GM12878 (cell line): Measurements from ENCODE around the gene PFN2. TPM values are rescaled to one million over a fixed set of nuclear protein-coding genes. Genes with fewer than 3 reads are reported as not detected.

Source experiments
- ATAC-seq: fragments of 200-7000 bp; cut with Tn5 transposase; 3 replicates; pipeline ENCODE4 v1.9.1; 2020; ENCODE audit warnings: mild to moderate bottlenecking, moderate library complexity
- BruUV-seq: library from RNA; stranded (reverse); fragments of 400-500 nt; replicated peaks from 2 replicates; lab custom pipeline; 2021; lab: Mats Ljungman, UMichigan
- CTCF ChIA-PET: fragments of 300-600 bp; sonication (Branson Sonifier 250); formaldehyde crosslinking; extraction: SDS; loops from one replicate; lab custom pipeline; 2021; ENCODE audit warnings: inconsistent platforms; lab: Yijun Ruan, JAX
- POLR2A ChIA-PET: fragments of 350-600 bp; formaldehyde crosslinking; extraction: SDS; loops from one replicate; lab custom pipeline; 2021; ENCODE audit warnings: inconsistent platforms; lab: Charles Lee
- RAD21 ChIA-PET: fragments of 300-600 bp; sonication (Branson Sonifier 250); formaldehyde crosslinking; loops from one replicate; lab custom pipeline; 2023; ENCODE audit warnings: antibody characterized with exemption; ENCODE audit not compliant: unreplicated experiment; lab: Charles Lee
- SMC1A ChIA-PET: fragments of 300-600 bp; sonication (Branson Sonifier 250); formaldehyde crosslinking; loops from one replicate; lab custom pipeline; 2023; ENCODE audit not compliant: unreplicated experiment, uncharacterized antibody; lab: Charles Lee
- DNase-seq: peaks from one replicate; pipeline ENCODE4 v3.0.0-alpha.2; 2011; ENCODE audit warnings: low read depth, low spot score
- FAIRE-seq: peaks from 3 replicates; lab custom pipeline; 2011; peaks lifted over from hg19 to GRCh38; lab: Jason Lieb, UNC
- H2AFZ ChIP-seq: 2 replicates; pipeline ENCODE4 v1.6.0; 2011; ENCODE audit warnings: low read depth, low read length, control low read depth; ENCODE audit not compliant: control insufficient read depth
- H3K27ac ChIP-seq: 2 replicates; pipeline ENCODE4 v1.5.1; 2011; ENCODE audit warnings: control low read depth; ENCODE audit not compliant: control insufficient read depth, insufficient read depth
- H3K27me3 ChIP-seq, 2 experiments: replicated peaks in 1 of 2; 2 replicates each; pipeline versions ENCODE4 v1.6.0 to v1.6.1; 2011; ENCODE audit warnings: low read length in 1 of 2; ENCODE audit not compliant: control insufficient read depth in 2 of 2, insufficient read depth in 2 of 2
- H3K36me3 ChIP-seq, 2 experiments: 2 replicates each; pipeline ENCODE4 v1.5.1; 2011; ENCODE audit warnings: low read length in 1 of 2; ENCODE audit not compliant: control insufficient read depth in 2 of 2, insufficient read depth in 2 of 2
- H3K4me1 ChIP-seq: 2 replicates; pipeline ENCODE4 v1.6.1; 2011; ENCODE audit warnings: mild to moderate bottlenecking, low read length, moderate library complexity, mixed read lengths; ENCODE audit not compliant: control insufficient read depth, insufficient read depth
- H3K4me2 ChIP-seq: 2 replicates; pipeline ENCODE4 v1.6.0; 2011; ENCODE audit warnings: control low read depth; ENCODE audit not compliant: control insufficient read depth, insufficient read depth
- H3K4me3 ChIP-seq: fragments of 200-600 bp; sonication (generic); 2 replicates; pipeline ENCODE4 v1.5.1; 2016
- H3K79me2 ChIP-seq: 2 replicates; pipeline ENCODE4 v1.6.0; 2011; ENCODE audit warnings: low read length; ENCODE audit not compliant: control insufficient read depth, insufficient read depth
- H3K9ac ChIP-seq: 2 replicates; pipeline ENCODE4 v1.8.0; 2011; ENCODE audit warnings: low read length, control low read depth, mixed read lengths; ENCODE audit not compliant: control insufficient read depth, insufficient read depth
- H3K9me3 ChIP-seq: replicated peaks from 3 replicates; pipeline ENCODE4 v1.5.1; 2011; ENCODE audit warnings: mild to moderate bottlenecking, low read length; ENCODE audit not compliant: control insufficient read depth, insufficient read depth
- H4K20me1 ChIP-seq: 2 replicates; pipeline ENCODE4 v1.6.0; 2011; ENCODE audit not compliant: control insufficient read depth, insufficient read depth
- CBX5 ChIP-seq: sonication (generic); IDR thresholded peaks from 2 replicates; pipeline ENCODE4 v1.6.1; 2016; ENCODE audit warnings: low read depth, moderate library complexity, mild to moderate bottlenecking, inconsistent platforms
- ETV6 ChIP-seq, 2 experiments: fragments of 450-650 bp in 1 of 2; IDR thresholded peaks in 1 of 2; conservative IDR thresholded peaks in 1 of 2; 2 replicates each; pipeline ENCODE4 v1.6.1; 2014; ENCODE audit warnings: antibody characterized with exemption in 1 of 2, borderline replicate concordance in 1 of 2, low read depth in 1 of 2, mild to moderate bottlenecking in 1 of 2, moderate library complexity in 1 of 2
- HCFC1 ChIP-seq: fragments of 150-350 bp; IDR thresholded peaks from 2 replicates; pipeline ENCODE4 v1.6.1; 2014; ENCODE audit warnings: low read length
- HDAC2 ChIP-seq: fragments of 200-600 bp; sonication (generic); IDR thresholded peaks from 2 replicates; pipeline ENCODE4 v1.6.1; 2017
- JUND ChIP-seq: IDR thresholded peaks from 2 replicates; pipeline ENCODE4 v1.6.1; 2012; ENCODE audit warnings: low read depth, mild to moderate bottlenecking, low read length, improper control_type of control experiment, moderate library complexity
- NFIC ChIP-seq: IDR thresholded peaks from 2 replicates; pipeline ENCODE4 v1.6.1; 2012; ENCODE audit warnings: low read depth, mild to moderate bottlenecking, inconsistent platforms, low read length, moderate library complexity
- NFYA ChIP-seq: IDR thresholded peaks from 2 replicates; pipeline ENCODE4 v1.6.1; 2011; ENCODE audit warnings: low read depth, mild to moderate bottlenecking, low read length, improper control_type of control experiment, borderline replicate concordance
- PAX8 ChIP-seq: fragments of 450-650 bp; IDR thresholded peaks from 2 replicates; pipeline ENCODE4 v1.6.1; 2017; ENCODE audit warnings: mild to moderate bottlenecking, moderate library complexity
- TCF3 ChIP-seq: IDR thresholded peaks from 2 replicates; pipeline ENCODE4 v1.6.1; 2012; ENCODE audit warnings: low read depth, mild to moderate bottlenecking, low read length, borderline replicate concordance; ENCODE audit not compliant: insufficient read depth
- ZSCAN29 ChIP-seq: fragments of 450-650 bp; IDR thresholded peaks from 2 replicates; pipeline ENCODE4 v1.6.1; 2017; ENCODE audit warnings: mild to moderate bottlenecking, moderate library complexity
- whole genome bisulfite sequencing: methylation state at CpG from one replicate; pipeline ENCODE4 v1.1.6; 2016; ENCODE audit warnings: low lambda C conversion rate; ENCODE audit not compliant: insufficient replicate concordance, insufficient coverage; ENCODE audit errors: missing lambda C conversion rate; 5-methylcytosine and 5-hydroxymethylcytosine counted together
- in situ Hi-C: fragments of 300-500 bp; cut with MboI; formaldehyde crosslinking; loops from 9 replicates; pipeline ENCODE4 v1.14.3; 2018; ENCODE audit warnings: mixed read lengths
- intact Hi-C: fragments of 100-400 bp; cut with micrococcal nuclease; formaldehyde crosslinking; loops from one replicate; pipeline ENCODE4 v1.14.2; 2022; ENCODE audit not compliant: unreplicated experiment
- polyA plus RNA-seq, 11 experiments: library from polyadenylated mRNA; depleted of rRNA in 4 of 11; unstranded in 6 of 11; stranded (reverse) in 5 of 11; fragments of >200 nt; fragmentation: Nextera tagmentation in 4 of 11; fragmentation: Illumina TruSeq in 1 of 11; extraction: Ambion mirVana in 4 of 11; extraction: Trizol in 1 of 11; gene quantifications; 1 replicate in 1 of 11; 2 replicates in 10 of 11; pipeline versions ENCODE4 v1.2.1 to v1.2.3, GENCODE V29; 2011 to 2016; ENCODE audit warnings: inconsistent platforms in 2 of 11, missing spikeins in 2 of 11, low read depth in 1 of 11
- total RNA-seq, 4 experiments: library from RNA; depleted of rRNA in 3 of 4; stranded (reverse); fragments of >200 nt in 3 of 4; fragmentation: Illumina TruSeq in 1 of 4; extraction: Trizol in 1 of 4; gene quantifications; 2 replicates each; pipeline versions ENCODE4 v1.2.1 to v1.2.3, GENCODE V29; 2013 to 2021
- TF ChIP-seq, protein P1 (sequence below): IDR thresholded peaks from 2 replicates; pipeline ENCODE4 v1.6.1; 2012; ENCODE audit warnings: mild to moderate bottlenecking, low read depth, low read length

The PFN2 gene
- total and polyA plus RNA-seq, 10 of the 15 experiments (the other 5 are each of a cell fraction or from before 2014, with no cell fraction given), result 3.1 to 78.9 (median 5.3) TPM

GRCh38 chr3:149954812-149955211 is 15.9 kb downstream of the PFN2 start:
- ChIA-PET RAD21 (interaction anchor here (0.8 to 1.4 kb wide), 3 partner anchors 15 to 229 kb away, joined by 3 to 5 read pairs (median 4); no protein-coding TSS in a partner anchor), POLR2A (no interaction called here), SMC1A (interaction anchor here (1.0 to 2.4 kb wide), 3 partner anchors 10 to 229 kb away, joined by 4 to 14 read pairs (median 10); no protein-coding TSS in a partner anchor), CTCF (interaction anchor here (0.7 to 6.6 kb wide), 9 partner anchors 12 to 311 kb away, joined by 3 to 42 read pairs (median 3); no protein-coding TSS in a partner anchor)
- FAIRE-seq, result no peak
- H3K9me3 ChIP-seq, result no peaks in the 10 kb centered on the region
- no peaks in the 10 kb centered on the region for H4K20me1 ChIP-seq
- 52% methylated on average over 1 of the region's 1 CpG for WGBS
- no peak overlapping the region for H3K27ac ChIP-seq
- H3K9ac ChIP-seq, result no peak overlapping the region
- no TSS peak for BruUV-seq
- H3K79me2 ChIP-seq, result no peaks in the 10 kb centered on the region
- no peak for DNase-seq
- in situ Hi-C loops, result loop anchor here (25.0 kb wide), 1 partner anchor 557 kb away; no protein-coding TSS in a partner anchor
- no peaks in the 10 kb centered on the region for H3K27me3 ChIP-seq
- ATAC-seq, result no peak
- intact Hi-C loops, result no loop called here
- no peak overlapping the region for H2AFZ ChIP-seq
- no peak overlapping the region for H3K4me3 ChIP-seq
- no peaks in the 10 kb centered on the region for H3K36me3 ChIP-seq
- H3K4me2 ChIP-seq, result no peak overlapping the region
- H3K4me1 ChIP-seq, result no peaks in the 10 kb centered on the region
- TF ChIP-seq JUND (no peak), TCF3 (no peak), HCFC1 (no peak), NFYA (no peak), CBX5 (no peak), NFIC (no peak), ZSCAN29 (no peak), HDAC2 (no peak), PAX8 (no peak), ETV6 (conservative IDR thresholded peaks at IDR 0.05 in 1 of 2, IDR thresholded peaks at IDR 0.05 in 1 of 2; ENCODE audit: borderline replicate concordance in 1 of 2, low read depth in 1 of 2) (no peak)
- TF ChIP-seq, protein P1, sequence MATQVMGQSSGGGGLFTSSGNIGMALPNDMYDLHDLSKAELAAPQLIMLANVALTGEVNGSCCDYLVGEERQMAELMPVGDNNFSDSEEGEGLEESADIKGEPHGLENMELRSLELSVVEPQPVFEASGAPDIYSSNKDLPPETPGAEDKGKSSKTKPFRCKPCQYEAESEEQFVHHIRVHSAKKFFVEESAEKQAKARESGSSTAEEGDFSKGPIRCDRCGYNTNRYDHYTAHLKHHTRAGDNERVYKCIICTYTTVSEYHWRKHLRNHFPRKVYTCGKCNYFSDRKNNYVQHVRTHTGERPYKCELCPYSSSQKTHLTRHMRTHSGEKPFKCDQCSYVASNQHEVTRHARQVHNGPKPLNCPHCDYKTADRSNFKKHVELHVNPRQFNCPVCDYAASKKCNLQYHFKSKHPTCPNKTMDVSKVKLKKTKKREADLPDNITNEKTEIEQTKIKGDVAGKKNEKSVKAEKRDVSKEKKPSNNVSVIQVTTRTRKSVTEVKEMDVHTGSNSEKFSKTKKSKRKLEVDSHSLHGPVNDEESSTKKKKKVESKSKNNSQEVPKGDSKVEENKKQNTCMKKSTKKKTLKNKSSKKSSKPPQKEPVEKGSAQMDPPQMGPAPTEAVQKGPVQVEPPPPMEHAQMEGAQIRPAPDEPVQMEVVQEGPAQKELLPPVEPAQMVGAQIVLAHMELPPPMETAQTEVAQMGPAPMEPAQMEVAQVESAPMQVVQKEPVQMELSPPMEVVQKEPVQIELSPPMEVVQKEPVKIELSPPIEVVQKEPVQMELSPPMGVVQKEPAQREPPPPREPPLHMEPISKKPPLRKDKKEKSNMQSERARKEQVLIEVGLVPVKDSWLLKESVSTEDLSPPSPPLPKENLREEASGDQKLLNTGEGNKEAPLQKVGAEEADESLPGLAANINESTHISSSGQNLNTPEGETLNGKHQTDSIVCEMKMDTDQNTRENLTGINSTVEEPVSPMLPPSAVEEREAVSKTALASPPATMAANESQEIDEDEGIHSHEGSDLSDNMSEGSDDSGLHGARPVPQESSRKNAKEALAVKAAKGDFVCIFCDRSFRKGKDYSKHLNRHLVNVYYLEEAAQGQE, result no peak
